MCF 10A (cell line): Measurements from ENCODE around the gene VSIG4. TPM values are rescaled to one million over a fixed set of nuclear protein-coding genes. Genes with fewer than 3 reads are reported as not detected.

ENCODE experiments used
- BruUV-seq: library from RNA; stranded (reverse); fragments of 400-500 nt; replicated peaks from 2 replicates; lab custom pipeline; 2021; lab: Mats Ljungman, UMichigan
- CTCF ChIA-PET: fragments of 300-600 bp; sonication (Branson Sonifier 250); formaldehyde crosslinking; extraction: SDS; loops from one replicate; lab custom pipeline; 2021; ENCODE audit warnings: antibody characterized with exemption, inconsistent platforms; lab: Yijun Ruan, JAX
- POLR2A ChIA-PET: fragments of 300-600, 350-650 bp; sonication (Branson Sonifier 250); formaldehyde crosslinking; extraction: SDS; loops from one replicate; lab custom pipeline; 2020; ENCODE audit warnings: antibody characterized with exemption, inconsistent platforms; lab: Yijun Ruan, JAX
- DNase-seq: peaks from one replicate; pipeline ENCODE4 v3.0.0-alpha.2; 2018; ENCODE audit not compliant: unreplicated experiment
- H3K27ac Mint-ChIP-seq: one replicate; pipeline ENCODE4 v1.8.0; 2022; ENCODE audit warnings: mild to moderate bottlenecking, low read depth, mixed read lengths; ENCODE audit not compliant: unreplicated experiment
- H3K27me3 Mint-ChIP-seq: one replicate; pipeline ENCODE4 v1.8.0; 2022; ENCODE audit warnings: mixed read lengths; ENCODE audit not compliant: insufficient read depth, unreplicated experiment
- H3K36me3 Mint-ChIP-seq: one replicate; pipeline ENCODE4 v1.8.0; 2022; ENCODE audit warnings: mild to moderate bottlenecking, moderate library complexity, mixed read lengths; ENCODE audit not compliant: insufficient read depth, unreplicated experiment
- H3K4me1 Mint-ChIP-seq: one replicate; pipeline ENCODE4 v1.8.0; 2022; ENCODE audit warnings: mixed read lengths; ENCODE audit not compliant: insufficient read depth, unreplicated experiment
- H3K4me3 Mint-ChIP-seq: one replicate; pipeline ENCODE4 v1.8.0; 2022; ENCODE audit warnings: mild to moderate bottlenecking, moderate library complexity, mixed read lengths; ENCODE audit not compliant: unreplicated experiment
- H3K9me3 Mint-ChIP-seq: one replicate; pipeline ENCODE4 v1.8.0; 2022; ENCODE audit warnings: mixed read lengths; ENCODE audit not compliant: unreplicated experiment
- intact Hi-C: fragments of 100-400 bp; cut with micrococcal nuclease; formaldehyde crosslinking; loops from 2 replicates; pipeline ENCODE4 v1.14.1; 2022
- total RNA-seq: library from RNA; stranded (reverse); gene quantifications from 2 replicates; pipeline ENCODE4 v1.2.3, GENCODE V29; 2022
- TF ChIP-seq, protein P1 (sequence below): fragments of 200-600 bp; IDR thresholded peaks from one replicate; pipeline ENCODE4 v1.8.0; 2022; ENCODE audit warnings: antibody characterized with exemption, mild to moderate bottlenecking; ENCODE audit not compliant: unreplicated experiment

Gene VSIG4
- total RNA-seq, 1 experiment from 2014 or later, result not detected

- H3K27me3 Mint-ChIP-seq, result no peaks in the 10 kb centered on the region
- POLR2A ChIA-PET, result no interaction called here
- H3K4me1 Mint-ChIP-seq, result no peaks in the 10 kb centered on the region
- H3K27ac Mint-ChIP-seq, result no peak overlapping the region
- CTCF ChIA-PET, result no interaction called here
- TF ChIP-seq, protein P1, sequence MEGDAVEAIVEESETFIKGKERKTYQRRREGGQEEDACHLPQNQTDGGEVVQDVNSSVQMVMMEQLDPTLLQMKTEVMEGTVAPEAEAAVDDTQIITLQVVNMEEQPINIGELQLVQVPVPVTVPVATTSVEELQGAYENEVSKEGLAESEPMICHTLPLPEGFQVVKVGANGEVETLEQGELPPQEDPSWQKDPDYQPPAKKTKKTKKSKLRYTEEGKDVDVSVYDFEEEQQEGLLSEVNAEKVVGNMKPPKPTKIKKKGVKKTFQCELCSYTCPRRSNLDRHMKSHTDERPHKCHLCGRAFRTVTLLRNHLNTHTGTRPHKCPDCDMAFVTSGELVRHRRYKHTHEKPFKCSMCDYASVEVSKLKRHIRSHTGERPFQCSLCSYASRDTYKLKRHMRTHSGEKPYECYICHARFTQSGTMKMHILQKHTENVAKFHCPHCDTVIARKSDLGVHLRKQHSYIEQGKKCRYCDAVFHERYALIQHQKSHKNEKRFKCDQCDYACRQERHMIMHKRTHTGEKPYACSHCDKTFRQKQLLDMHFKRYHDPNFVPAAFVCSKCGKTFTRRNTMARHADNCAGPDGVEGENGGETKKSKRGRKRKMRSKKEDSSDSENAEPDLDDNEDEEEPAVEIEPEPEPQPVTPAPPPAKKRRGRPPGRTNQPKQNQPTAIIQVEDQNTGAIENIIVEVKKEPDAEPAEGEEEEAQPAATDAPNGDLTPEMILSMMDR, result no peak
- H3K4me3 Mint-ChIP-seq, result no peak overlapping the region
- BruUV-seq, result no TSS peak
- DNase-seq, result no peak
- H3K9me3 Mint-ChIP-seq, result no peaks in the 10 kb centered on the region
- no peaks in the 10 kb centered on the region for H3K36me3 Mint-ChIP-seq
- intact Hi-C loops, result no loop called here
These were observed 12.1 kb upstream of the VSIG4 start for GRCh38 chrX:66051980-66052379.

GRCh38 chrX:66050140-66050569 is 10.3 kb upstream of the VSIG4 start:
- Mint-ChIP-seq H3K27ac (no peak overlapping the region), H3K4me3 (no peak overlapping the region), H3K36me3 (no peaks in the 10 kb centered on the region), H3K4me1 (no peaks in the 10 kb centered on the region), H3K9me3 (no peaks in the 10 kb centered on the region), H3K27me3 (no peaks in the 10 kb centered on the region)
- no TSS peak for BruUV-seq
- TF ChIP-seq, protein P1, result no peak
- ChIA-PET CTCF (no interaction called here), POLR2A (no interaction called here)
- intact Hi-C loops, result no loop called here
- DNase-seq, result no peak

- intact Hi-C loops, result no loop called here
- no peak overlapping the region for H3K4me3 Mint-ChIP-seq
- no peaks in the 10 kb centered on the region for H3K36me3 Mint-ChIP-seq
- CTCF ChIA-PET, result interaction anchor here (0.6 kb wide), 1 partner anchor 8 kb away, joined by 4 read pairs; no protein-coding TSS in a partner anchor
- no peaks in the 10 kb centered on the region for H3K9me3 Mint-ChIP-seq
- POLR2A ChIA-PET, result no interaction called here
- TF ChIP-seq, protein P1, result no peak
- BruUV-seq, result no TSS peak
- no peaks in the 10 kb centered on the region for H3K27me3 Mint-ChIP-seq
- no peaks in the 10 kb centered on the region for H3K4me1 Mint-ChIP-seq
- DNase-seq, result no peak
- H3K27ac Mint-ChIP-seq, result no peak overlapping the region
These were observed 9.2 kb upstream of the VSIG4 start for GRCh38 chrX:66049056-66049455.

DNA sequence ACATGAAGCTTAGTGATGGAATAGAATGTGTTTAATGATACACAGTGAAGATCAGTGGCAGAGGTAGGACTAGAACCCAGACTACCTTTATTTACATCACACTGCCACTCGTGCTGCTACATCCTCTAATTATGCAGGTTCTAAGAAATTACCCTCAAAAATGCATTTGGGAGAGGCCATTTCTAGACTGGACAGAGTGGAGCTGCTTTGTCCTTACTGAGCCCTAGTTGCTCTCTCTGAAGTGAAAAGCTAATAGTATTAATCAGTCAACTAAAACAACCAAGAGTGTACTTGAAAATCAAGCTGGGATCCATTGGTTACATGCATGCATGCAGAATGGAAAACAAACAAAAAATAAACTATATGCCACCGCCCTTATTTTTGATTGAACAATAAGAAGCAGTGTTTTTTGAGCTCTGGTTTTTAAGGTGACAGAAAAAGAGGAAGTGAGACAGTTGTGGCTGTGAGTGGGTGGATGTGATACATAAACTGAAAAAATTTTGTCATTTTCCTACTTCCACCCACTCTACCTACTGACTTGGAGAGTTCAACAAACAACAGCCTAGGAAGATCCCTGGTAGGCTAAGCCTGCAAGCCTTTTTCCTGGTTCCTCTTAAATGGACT is 6.8 kb upstream of the VSIG4 start:
- intact Hi-C loops, result no loop called here
- H3K36me3 Mint-ChIP-seq, result no peaks in the 10 kb centered on the region
- ChIA-PET CTCF (no interaction called here), POLR2A (no interaction called here)
- no peak overlapping the region for H3K27ac Mint-ChIP-seq
- no peaks in the 10 kb centered on the region for H3K4me1 Mint-ChIP-seq
- no peaks in the 10 kb centered on the region for H3K9me3 Mint-ChIP-seq
- H3K4me3 Mint-ChIP-seq, result no peak overlapping the region
- BruUV-seq, result no TSS peak
- no peak for DNase-seq
- TF ChIP-seq, protein P1, result no peak
- H3K27me3 Mint-ChIP-seq, result no peaks in the 10 kb centered on the region
